Neural progenitor cell (in vitro differentiated cells): ENCODE data around the gene ZC3H7A. TPM values are rescaled to one million over a fixed set of nuclear protein-coding genes. Genes with fewer than 3 reads are reported as not detected.

Source experiments
- DNase-seq: peaks from one replicate; pipeline ENCODE4 v3.0.0-alpha.2; 2016; ENCODE audit warnings: low spot score
- H2AFZ ChIP-seq: fragments of 200-600 bp; sonication (generic); replicated peaks from 2 replicates; pipeline ENCODE4 v1.6.1; 2016; ENCODE audit warnings: antibody characterized with exemption
- H3F3A ChIP-seq: fragments of 200-600 bp; sonication (generic); 2 replicates; pipeline ENCODE4 v1.6.1; 2016; ENCODE audit warnings: antibody characterized with exemption, low read depth
- H3K27ac ChIP-seq: fragments of 200-600 bp; sonication (generic); 2 replicates; pipeline ENCODE4 v1.5.1; 2016; ENCODE audit warnings: mild to moderate bottlenecking
- H3K27me3 ChIP-seq: fragments of 200-600 bp; sonication (generic); 2 replicates; pipeline ENCODE4 v1.6.1; 2016; ENCODE audit warnings: mild to moderate bottlenecking, moderate library complexity
- H3K36me3 ChIP-seq: fragments of 200-600 bp; sonication (generic); 2 replicates; pipeline ENCODE4 v1.5.1; 2016
- H3K4me1 ChIP-seq: fragments of 200-600 bp; sonication (generic); 2 replicates; pipeline ENCODE4 v1.6.1; 2016; ENCODE audit warnings: mixed run types
- H3K4me2 ChIP-seq: fragments of 200-600 bp; sonication (generic); 2 replicates; pipeline ENCODE4 v1.6.1; 2016
- H3K4me3 ChIP-seq: fragments of 200-600 bp; sonication (generic); 2 replicates; pipeline ENCODE4 v1.5.1; 2016
- H3K79me2 ChIP-seq: fragments of 200-600 bp; sonication (generic); 2 replicates; pipeline ENCODE4 v1.6.1; 2016; ENCODE audit warnings: low read depth
- H3K9ac ChIP-seq: fragments of 200-600 bp; sonication (generic); 2 replicates; pipeline ENCODE4 v1.6.1; 2016
- H3K9me3 ChIP-seq: fragments of 200-600 bp; sonication (generic); 2 replicates; pipeline ENCODE4 v1.5.1; 2016; ENCODE audit warnings: low read depth
- H4K20me1 ChIP-seq: fragments of 200-600 bp; sonication (generic); 2 replicates; pipeline ENCODE4 v1.6.1; 2016; ENCODE audit warnings: low read depth
- H3K27ac Mint-ChIP-seq: 3 replicates; pipeline ENCODE4 v1.8.0; 2021; ENCODE audit warnings: mixed read lengths
- H3K27me3 Mint-ChIP-seq: 2 replicates; pipeline ENCODE4 v1.8.0; 2022; ENCODE audit warnings: low read depth, mild to moderate bottlenecking, inconsistent platforms, moderate library complexity, mixed read lengths; ENCODE audit not compliant: insufficient read depth
- H3K36me3 Mint-ChIP-seq: 3 replicates; pipeline ENCODE4 v1.8.0; 2021; ENCODE audit warnings: mixed read lengths
- H3K4me1 Mint-ChIP-seq: 3 replicates; pipeline ENCODE4 v1.8.0; 2021; ENCODE audit warnings: mixed read lengths
- H3K4me3 Mint-ChIP-seq: 3 replicates; pipeline ENCODE4 v1.8.0; 2021; ENCODE audit warnings: mild to moderate bottlenecking, moderate library complexity, mixed read lengths
- H3K9me3 Mint-ChIP-seq: 3 replicates; pipeline ENCODE4 v1.8.0; 2020; ENCODE audit warnings: mixed read lengths
- CTCF ChIP-seq: fragments of 200-600 bp; sonication (generic); IDR thresholded peaks from 2 replicates; pipeline ENCODE4 v1.5.1; 2017; ENCODE audit warnings: antibody characterized with exemption, mild to moderate bottlenecking
- EZH2 ChIP-seq: fragments of 200-600 bp; sonication (generic); IDR thresholded peaks from 2 replicates; pipeline ENCODE4 v1.6.1; 2017; ENCODE audit warnings: antibody characterized with exemption, mild to moderate bottlenecking, moderate library complexity
- EZH2phosphoT487 ChIP-seq: fragments of 200-600 bp; sonication (generic); IDR thresholded peaks from 2 replicates; pipeline ENCODE4 v1.6.1; 2017; ENCODE audit warnings: antibody characterized with exemption
- total RNA-seq: library from RNA; depleted of rRNA; stranded (reverse); fragments of >200 nt; gene quantifications from 2 replicates; pipeline ENCODE4 v1.2.3, GENCODE V29; 2015; ENCODE audit warnings: low replicate concordance

The ZC3H7A gene
- total RNA-seq, 1 donor from 2014 or later: 82.6 TPM

GRCh38 chr16:11740567-11740966 is 56.5 kb downstream of the ZC3H7A start:
- no peak overlapping the region for H3K4me3 ChIP-seq
- no peak overlapping the region for H3K27ac ChIP-seq
- no peaks in the 10 kb centered on the region for H3K27me3 ChIP-seq
- Mint-ChIP-seq H3K27me3 (peaks cover 2% of the 10 kb centered on the region), H3K4me3 (peak overlapping the region; percentile 97), H3K27ac (no peak overlapping the region), H3K36me3 (peaks cover 7% of the 10 kb centered on the region), H3K9me3 (no peaks in the 10 kb centered on the region), H3K4me1 (peaks cover 30% of the 10 kb centered on the region)
- DNase-seq: no peak
- peaks cover 12% of the 10 kb centered on the region for H3F3A ChIP-seq
- peaks cover 36% of the 10 kb centered on the region for H4K20me1 ChIP-seq
- no peak overlapping the region for H3K9ac ChIP-seq
- no peaks in the 10 kb centered on the region for H3K9me3 ChIP-seq
- no peak overlapping the region for H2AFZ ChIP-seq
- peaks cover 6% of the 10 kb centered on the region for H3K4me1 ChIP-seq
- peak overlapping the region; percentile 5 for H3K4me2 ChIP-seq
- H3K36me3 ChIP-seq: no peaks in the 10 kb centered on the region
- peaks cover 36% of the 10 kb centered on the region for H3K79me2 ChIP-seq
- TF ChIP-seq CTCF: no peak
- no peak for TF ChIP-seq EZH2phosphoT487

- H3K4me3 Mint-ChIP-seq: no peak overlapping the region
- peaks cover 6% of the 10 kb centered on the region for H3K4me1 ChIP-seq
- no peaks in the 10 kb centered on the region for H3K36me3 ChIP-seq
- H3K27me3 Mint-ChIP-seq: no peaks in the 10 kb centered on the region
- no peaks in the 10 kb centered on the region for H3K27me3 ChIP-seq
- H3K4me1 Mint-ChIP-seq: peaks cover 30% of the 10 kb centered on the region
- DNase-seq: no peak
- H4K20me1 ChIP-seq: peaks cover 41% of the 10 kb centered on the region
- H3F3A ChIP-seq: peaks cover 5% of the 10 kb centered on the region
- H3K27ac Mint-ChIP-seq: no peak overlapping the region
- H3K4me2 ChIP-seq: no peak overlapping the region
- peaks cover 11% of the 10 kb centered on the region for H3K36me3 Mint-ChIP-seq
- peaks cover 36% of the 10 kb centered on the region for H3K79me2 ChIP-seq
- no peak overlapping the region for H2AFZ ChIP-seq
- no peak for TF ChIP-seq EZH2phosphoT487
- no peak for TF ChIP-seq EZH2
- TF ChIP-seq CTCF: no peak
- no peaks in the 10 kb centered on the region for H3K9me3 ChIP-seq
- no peak overlapping the region for H3K27ac ChIP-seq
- no peaks in the 10 kb centered on the region for H3K9me3 Mint-ChIP-seq
- H3K9ac ChIP-seq: no peak overlapping the region
- no peak overlapping the region for H3K4me3 ChIP-seq
Observed at GRCh38 chr16:11738742-11739544, 58.1 kb downstream of the ZC3H7A start.

- peaks cover 41% of the 10 kb centered on the region for H4K20me1 ChIP-seq
- H3K4me3 ChIP-seq: no peak overlapping the region
- no peak overlapping the region for H2AFZ ChIP-seq
- peaks cover 6% of the 10 kb centered on the region for H3K4me1 ChIP-seq
- no peaks in the 10 kb centered on the region for H3K27me3 ChIP-seq
- Mint-ChIP-seq H3K9me3 (no peaks in the 10 kb centered on the region), H3K36me3 (peaks cover 15% of the 10 kb centered on the region), H3K27me3 (no peaks in the 10 kb centered on the region), H3K4me3 (no peak overlapping the region), H3K4me1 (peaks cover 28% of the 10 kb centered on the region), H3K27ac (no peak overlapping the region)
- no peak for DNase-seq
- H3K9ac ChIP-seq: no peak overlapping the region
- H3K4me2 ChIP-seq: no peak overlapping the region
- no peaks in the 10 kb centered on the region for H3F3A ChIP-seq
- H3K79me2 ChIP-seq: peaks cover 36% of the 10 kb centered on the region
- H3K9me3 ChIP-seq: no peaks in the 10 kb centered on the region
- TF ChIP-seq CTCF: no peak
- H3K36me3 ChIP-seq: no peaks in the 10 kb centered on the region
- no peak overlapping the region for H3K27ac ChIP-seq
Observed at GRCh38 chr16:11737713-11738112, 59.3 kb downstream of the ZC3H7A start.
